Activated CD8-positive, alpha-beta memory T cell treated with anti-CD3 and anti-CD28 coated beads for 4 hours (primary cell): ENCODE data around the gene NDUFAF5.
"Not testable (repeated sequence)": the region's sequence is repeated elsewhere in the genome, so short reads cannot be mapped to it uniquely, and the experiment has no call there.

Experiments used
- DNase-seq, 2 donors: peaks; one replicate each; pipeline ENCODE4 v3.0.0-alpha.2; 2020; ENCODE audit warnings: low read depth in 2 of 2

The NDUFAF5 gene, protein sequence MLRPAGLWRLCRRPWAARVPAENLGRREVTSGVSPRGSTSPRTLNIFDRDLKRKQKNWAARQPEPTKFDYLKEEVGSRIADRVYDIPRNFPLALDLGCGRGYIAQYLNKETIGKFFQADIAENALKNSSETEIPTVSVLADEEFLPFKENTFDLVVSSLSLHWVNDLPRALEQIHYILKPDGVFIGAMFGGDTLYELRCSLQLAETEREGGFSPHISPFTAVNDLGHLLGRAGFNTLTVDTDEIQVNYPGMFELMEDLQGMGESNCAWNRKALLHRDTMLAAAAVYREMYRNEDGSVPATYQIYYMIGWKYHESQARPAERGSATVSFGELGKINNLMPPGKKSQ

DNA sequence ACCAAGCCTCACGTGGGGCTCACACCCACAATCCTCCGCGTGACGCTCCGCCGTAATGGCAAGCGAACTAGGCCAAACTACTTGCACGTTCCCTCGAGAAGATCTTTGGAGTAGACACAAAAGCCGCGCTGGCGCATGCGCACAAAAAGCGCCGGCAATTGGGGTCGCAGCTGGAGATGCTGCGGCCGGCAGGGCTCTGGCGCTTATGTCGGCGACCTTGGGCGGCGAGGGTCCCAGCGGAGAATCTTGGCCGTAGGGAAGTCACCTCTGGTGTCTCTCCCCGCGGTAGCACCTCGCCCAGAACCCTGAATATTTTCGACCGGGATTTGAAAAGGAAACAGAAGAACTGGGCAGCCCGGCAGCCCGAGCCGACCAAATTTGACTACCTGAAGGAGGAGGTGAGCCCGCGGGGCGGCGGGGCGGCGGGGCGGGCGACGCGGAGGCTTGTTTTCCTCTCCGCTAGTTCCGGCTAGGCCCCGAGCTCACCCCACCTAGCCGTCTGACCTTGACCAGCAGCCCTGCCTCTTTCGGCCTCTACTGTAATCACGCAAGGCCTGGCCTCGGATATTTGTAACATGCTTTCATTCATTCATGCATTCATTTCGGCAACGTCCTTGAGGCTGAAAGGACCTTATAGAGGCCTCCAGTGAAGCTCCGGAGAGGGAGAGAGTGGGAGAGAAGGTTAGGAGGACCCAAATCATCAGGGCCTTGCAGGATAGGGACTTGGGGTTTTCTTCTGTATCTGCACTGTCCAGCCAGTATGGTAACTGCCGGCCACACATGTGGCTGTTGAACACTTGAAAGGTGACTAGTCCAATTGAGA, at the start of gene NDUFAF5, which contains the start of gene ESF1:
TSS of gene NDUFAF5 (plus strand) at position 136 of the 823 bp plus-strand sequence. CDS start at position 177, 41 bp downstream.
TSS of gene ESF1 (minus strand) at position 27 of the 823 bp plus-strand sequence. CDS start 1,779 bp downstream, outside the sequence.
- DNase-seq: peak; percentile 85 to 88

DNA sequence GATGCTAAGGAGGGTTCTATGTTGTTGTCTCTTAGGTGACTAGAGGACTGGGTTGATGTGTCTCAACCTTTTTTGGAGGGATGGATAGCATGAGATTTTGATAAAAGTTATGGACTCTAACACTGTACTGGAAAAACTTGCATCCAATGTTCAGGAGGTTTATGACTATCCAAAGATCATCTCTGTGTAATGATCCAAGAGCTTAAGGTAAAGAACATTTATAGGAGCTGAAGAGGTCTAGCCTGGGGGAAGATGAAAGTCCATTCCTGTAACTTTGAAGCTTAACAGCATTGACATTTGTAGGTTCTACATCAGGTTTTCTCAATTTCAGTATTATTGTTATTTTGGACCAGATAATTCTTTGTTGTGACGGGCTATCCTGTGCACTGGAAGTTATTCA, 49.0 kb upstream of the NDUFAF5 start:
- no peak for DNase-seq

- DNase-seq: no peak
These were observed 48.2 kb upstream of the NDUFAF5 start for GRCh38 chr20:13736436-13737191.

- not testable (repeated sequence) for DNase-seq
These were observed 46.6 kb upstream of the NDUFAF5 start for GRCh38 chr20:13738187-13738586.

DNA sequence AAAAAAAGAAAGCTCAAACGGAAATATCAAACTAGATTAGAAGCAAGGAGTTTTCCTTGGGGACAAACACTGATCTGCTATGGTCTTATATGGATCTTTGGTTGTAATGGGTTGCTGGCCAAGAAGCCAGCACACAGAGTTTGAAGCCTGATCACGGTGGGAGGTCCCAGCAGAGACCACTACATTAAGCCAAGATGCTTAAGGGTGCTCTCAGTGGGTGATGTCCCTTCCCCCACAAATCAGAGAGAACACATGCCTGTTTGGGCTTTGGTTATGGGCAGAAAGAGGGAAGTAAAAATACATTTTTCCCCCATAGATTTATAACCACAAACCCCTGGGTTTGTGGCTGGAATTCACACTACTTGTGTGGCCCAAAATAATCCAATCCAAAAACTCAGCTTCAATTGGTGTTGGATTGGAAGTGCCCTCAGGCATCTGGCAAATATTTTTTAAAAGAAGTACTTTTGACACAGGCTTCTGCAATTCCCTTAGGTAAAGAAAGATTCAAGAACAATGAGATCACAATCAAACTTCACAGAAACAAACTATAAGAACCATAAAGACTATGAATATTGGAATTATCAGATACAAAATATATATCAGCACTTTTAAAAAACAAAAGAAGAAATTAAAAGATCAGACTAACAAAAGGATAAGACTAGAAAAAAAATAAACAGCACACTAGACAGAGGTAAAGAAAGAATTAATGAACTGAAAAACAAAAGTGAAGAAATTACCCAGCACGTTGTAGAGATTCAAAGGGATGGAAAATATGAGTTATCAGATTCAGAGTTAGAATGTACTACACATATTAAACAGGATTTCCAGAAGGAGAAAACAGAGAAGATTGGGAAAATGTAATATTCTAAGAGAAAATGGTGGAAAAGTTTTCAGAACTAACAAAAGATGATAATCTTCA, 44.8 kb upstream of the NDUFAF5 start:
- DNase-seq: no peak

GRCh38 chr20:13741879-13742278, 42.9 kb upstream of the NDUFAF5 start:
- DNase-seq: no peak

DNA sequence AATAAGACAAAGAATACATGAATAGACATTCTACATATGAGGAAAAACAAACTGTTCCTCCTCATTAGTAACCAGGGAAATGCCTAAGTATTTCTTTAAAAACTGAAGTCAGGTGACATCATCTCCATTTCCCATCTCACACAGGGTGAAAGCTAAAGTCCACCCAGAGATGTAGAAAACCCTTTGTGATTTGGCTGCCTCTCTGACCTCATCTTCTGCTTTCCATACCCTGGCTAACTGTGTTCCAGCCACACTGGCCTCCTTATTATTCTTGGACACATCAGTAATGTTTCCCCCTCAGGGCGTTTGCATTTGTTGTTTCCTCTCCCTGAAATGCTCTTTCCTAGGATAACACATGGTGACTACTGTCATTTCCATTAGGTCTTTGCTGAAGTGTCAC, 40.5 kb upstream of the NDUFAF5 start:
- DNase-seq: no peak

- no peak for DNase-seq
These were observed 39.0 kb upstream of the NDUFAF5 start for GRCh38 chr20:13745784-13746183.

DNA sequence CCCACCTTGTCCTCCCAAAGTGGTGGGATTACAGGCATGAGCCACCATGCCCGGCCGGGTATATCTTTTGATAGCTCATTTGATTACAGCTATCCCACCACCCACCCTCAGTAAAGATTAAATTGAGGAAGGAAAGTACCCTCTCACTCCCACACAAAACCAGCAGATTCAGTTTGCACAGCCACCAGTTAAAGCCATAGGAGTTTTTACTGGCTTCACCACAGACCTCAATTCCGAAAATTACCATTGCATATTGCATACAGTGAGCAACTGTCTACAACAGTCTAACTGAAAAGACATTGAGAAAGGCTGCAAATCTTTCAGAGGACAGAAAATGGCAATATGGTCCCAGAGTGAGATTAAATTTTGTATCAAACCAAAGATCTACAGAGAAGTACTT, 35.0 kb upstream of the NDUFAF5 start:
- no peak for DNase-seq

- DNase-seq: no peak
These were observed 31.3 kb upstream of the NDUFAF5 start for GRCh38 chr20:13753436-13754036.

- DNase-seq: no peak
These were observed 29.0 kb upstream of the NDUFAF5 start for GRCh38 chr20:13755809-13756208.

- DNase-seq: no peak
These were observed 28.3 kb upstream of the NDUFAF5 start for GRCh38 chr20:13756551-13756950.

- DNase-seq: no peak
These were observed 25.9 kb upstream of the NDUFAF5 start for GRCh38 chr20:13758884-13759283.

GRCh38 chr20:13760451-13760946, 24.3 kb upstream of the NDUFAF5 start:
- not testable (repeated sequence) for DNase-seq

GRCh38 chr20:13765299-13765698, 19.5 kb upstream of the NDUFAF5 start:
- DNase-seq: no peak

DNA sequence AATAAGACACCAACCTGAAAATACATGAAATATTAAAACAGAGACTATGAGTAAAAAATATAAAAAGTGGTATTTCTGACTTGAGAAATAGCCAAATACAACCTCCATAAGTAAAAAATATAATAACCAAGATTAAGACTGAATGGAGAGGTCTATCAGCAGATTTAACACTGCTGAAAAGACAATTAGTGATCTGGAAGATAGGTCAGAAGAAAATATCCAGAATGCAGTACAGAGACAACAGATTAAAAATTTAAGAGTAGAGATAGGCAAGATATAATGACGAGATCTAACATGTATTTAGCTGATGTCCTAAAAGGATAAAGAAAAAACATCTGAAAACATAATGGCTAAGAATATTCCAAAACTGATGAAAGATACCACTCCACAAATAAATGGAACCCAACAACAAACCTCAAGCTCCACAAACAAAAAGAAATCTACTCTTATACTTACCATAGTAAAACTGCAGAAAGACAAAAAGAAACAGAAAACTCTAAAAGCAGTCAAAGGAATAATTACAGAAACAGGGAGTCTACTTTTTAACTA, 18.9 kb upstream of the NDUFAF5 start:
- no peak for DNase-seq

DNA sequence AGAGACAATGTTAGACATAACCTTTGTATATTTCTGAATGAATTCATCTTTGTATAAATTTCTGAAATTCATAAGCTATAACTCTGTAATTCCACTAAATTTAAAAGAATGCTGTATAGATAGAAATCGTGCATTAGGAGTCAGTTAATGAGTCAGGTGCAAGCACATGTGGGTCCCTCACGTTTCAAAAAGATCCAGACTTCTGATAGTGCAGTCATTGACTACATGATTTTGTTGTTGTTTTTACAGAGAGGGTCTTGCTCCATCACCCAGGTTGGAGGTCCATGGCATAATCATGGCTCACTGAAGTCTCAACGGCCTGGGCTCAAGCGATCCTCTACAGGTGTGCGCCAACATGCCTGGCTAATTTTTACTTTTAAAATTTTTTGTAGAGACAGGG, 14.7 kb upstream of the NDUFAF5 start:
- DNase-seq: no peak

GRCh38 chr20:13771853-13772453, 12.9 kb upstream of the NDUFAF5 start:
- no peak for DNase-seq

DNA sequence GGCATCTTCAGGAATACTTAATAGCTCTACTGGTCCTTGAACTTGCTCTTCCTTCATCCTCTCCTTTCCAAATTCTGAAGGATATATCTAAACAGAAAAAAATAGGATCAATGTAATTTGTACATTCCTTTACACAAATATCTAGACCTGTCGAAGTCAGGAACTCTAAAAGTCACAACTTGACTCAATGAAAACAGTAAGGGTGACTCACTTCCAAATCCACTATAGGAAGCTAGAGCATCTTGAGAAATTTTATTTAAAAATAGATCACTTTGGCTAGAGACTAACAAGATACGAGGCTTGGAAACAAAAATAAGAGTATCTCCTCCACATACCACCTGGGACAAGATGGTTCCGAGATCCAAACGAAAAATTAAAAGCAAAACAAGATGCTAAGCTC, 12.3 kb upstream of the NDUFAF5 start:
- no peak for DNase-seq

DNA sequence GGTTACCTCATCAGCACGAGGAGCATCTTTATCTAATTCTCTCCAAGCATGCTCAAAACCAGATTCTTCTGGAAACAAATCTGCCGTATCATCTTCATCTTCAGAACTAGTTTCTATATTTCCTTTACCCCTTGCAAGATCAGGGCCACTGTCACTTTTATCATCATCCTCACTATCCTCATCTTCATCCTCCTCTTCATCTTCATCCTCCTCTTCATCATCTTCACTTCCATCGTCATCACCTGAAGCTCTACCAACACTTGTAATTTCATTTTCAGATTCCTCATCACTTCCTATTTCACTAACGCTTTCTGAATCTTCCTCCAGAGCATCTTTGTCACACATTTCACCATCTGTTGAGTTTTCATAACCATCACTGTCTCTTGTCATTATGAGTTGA, 9.0 kb upstream of the NDUFAF5 start:
- no peak for DNase-seq
